CD14-positive monocyte (primary cell): Measurements from ENCODE around the gene TSC22D1. TPM values are rescaled to one million over a fixed set of nuclear protein-coding genes. Genes with fewer than 3 reads are reported as not detected.

ENCODE experiments used
- DNase-seq, 3 donors: peaks; one replicate each; pipeline ENCODE4 v3.0.0-alpha.2; 2011 to 2022
- H2AFZ ChIP-seq: 2 replicates; pipeline ENCODE4 v1.6.0; 2012; ENCODE audit warnings: mild to moderate bottlenecking, low read depth, low read length, inconsistent platforms; ENCODE audit not compliant: insufficient read depth, poor library complexity, severe bottlenecking
- H3K27ac ChIP-seq, 2 donors: 1 replicate in 1 of 2; 2 replicates in 1 of 2; pipeline ENCODE4 v1.5.1; 2012 to 2013; ENCODE audit warnings: low read length in 2 of 2, control low read depth in 1 of 2, inconsistent platforms in 1 of 2, low read depth in 1 of 2, mild to moderate bottlenecking in 1 of 2
- H3K27me3 ChIP-seq, 2 donors: one replicate each; pipeline versions ENCODE4 v1.6.0 to v1.6.1; 2011 to 2013; ENCODE audit warnings: low read length in 2 of 2; ENCODE audit not compliant: control insufficient read depth in 2 of 2, insufficient read depth in 2 of 2
- H3K36me3 ChIP-seq, 2 donors: replicated peaks in 1 of 2; 1 replicate in 1 of 2; 2 replicates in 1 of 2; pipeline versions ENCODE4 v1.5.1 to v1.6.1; 2012 to 2013; ENCODE audit warnings: low read length in 2 of 2, control low read depth in 1 of 2, inconsistent platforms in 1 of 2, mild to moderate bottlenecking in 1 of 2; ENCODE audit not compliant: insufficient read depth in 2 of 2, control insufficient read depth in 1 of 2
- H3K4me1 ChIP-seq, 2 donors: 1 replicate in 1 of 2; 2 replicates in 1 of 2; pipeline versions ENCODE4 v1.5.1 to v1.6.1; 2012 to 2013; ENCODE audit warnings: low read length in 2 of 2, control low read depth in 1 of 2, inconsistent platforms in 1 of 2, mild to moderate bottlenecking in 1 of 2, moderate library complexity in 1 of 2; ENCODE audit not compliant: insufficient read depth in 2 of 2, control insufficient read depth in 1 of 2
- H3K4me2 ChIP-seq: replicated peaks from 2 replicates; pipeline ENCODE3; 2012; ENCODE audit warnings: low read length, moderate library complexity, mild to moderate bottlenecking; ENCODE audit not compliant: poor library complexity, severe bottlenecking; ENCODE audit errors: extremely low read depth
- H3K4me3 ChIP-seq, 3 experiments: fragments of 200-600 bp in 1 of 3; sonication (generic) in 1 of 3; replicated peaks in 1 of 3; 1 replicate in 2 of 3; 2 replicates in 1 of 3; pipeline ENCODE4 v1.5.1; 2011 to 2013; ENCODE audit warnings: low read length in 3 of 3, mild to moderate bottlenecking in 3 of 3, control low read depth in 2 of 3, low read depth in 2 of 3, inconsistent platforms in 1 of 3, moderate library complexity in 1 of 3
- H3K79me2 ChIP-seq: 2 replicates; pipeline ENCODE4 v1.6.0; 2012; ENCODE audit warnings: mild to moderate bottlenecking, control low read depth, inconsistent platforms, low read length, moderate library complexity; ENCODE audit not compliant: insufficient read depth
- H3K9ac ChIP-seq: 2 replicates; pipeline ENCODE4 v1.6.0; 2017; ENCODE audit warnings: low read length, mild to moderate bottlenecking; ENCODE audit not compliant: insufficient read depth, poor library complexity, severe bottlenecking
- H3K9me3 ChIP-seq, 2 donors: replicated peaks in 1 of 2; 1 replicate in 1 of 2; 2 replicates in 1 of 2; pipeline versions ENCODE4 v1.5.1 to v1.6.1; 2012 to 2013; ENCODE audit warnings: low read length in 2 of 2, control low read depth in 1 of 2; ENCODE audit not compliant: control insufficient read depth in 1 of 2, insufficient read depth in 1 of 2
- H4K20me1 ChIP-seq: 2 replicates; pipeline ENCODE4 v1.6.0; 2012; ENCODE audit warnings: mild to moderate bottlenecking, low read length, control low read depth, moderate library complexity; ENCODE audit not compliant: insufficient read depth
- H3K27ac Mint-ChIP-seq, 7 donors: one replicate each; pipeline ENCODE4 v1.8.0; 2020; ENCODE audit warnings: mild to moderate bottlenecking in 7 of 7, mixed read lengths in 7 of 7, moderate library complexity in 6 of 7, inconsistent platforms in 2 of 7
- H3K27me3 Mint-ChIP-seq, 3 donors: one replicate each; pipeline ENCODE4 v1.8.0; 2021 to 2022; ENCODE audit warnings: low read depth in 3 of 3, mild to moderate bottlenecking in 3 of 3, mixed read lengths in 3 of 3, moderate library complexity in 3 of 3, inconsistent platforms in 1 of 3
- H3K36me3 Mint-ChIP-seq, 2 donors: one replicate each; pipeline ENCODE4 v1.8.0; 2020; ENCODE audit warnings: mixed read lengths in 2 of 2, inconsistent platforms in 1 of 2, mild to moderate bottlenecking in 1 of 2
- H3K4me1 Mint-ChIP-seq: one replicate; pipeline ENCODE4 v1.8.0; 2020; ENCODE audit warnings: mild to moderate bottlenecking, mixed read lengths
- H3K4me3 Mint-ChIP-seq, 2 donors: one replicate each; pipeline ENCODE4 v1.8.0; 2020; ENCODE audit warnings: mild to moderate bottlenecking in 2 of 2, mixed read lengths in 2 of 2, moderate library complexity in 1 of 2
- H3K9me3 Mint-ChIP-seq, 7 donors: one replicate each; pipeline ENCODE4 v1.8.0; 2020 to 2022; ENCODE audit warnings: mixed read lengths in 7 of 7, mild to moderate bottlenecking in 6 of 7, moderate library complexity in 6 of 7, inconsistent platforms in 2 of 7
- WGBS: methylation state at CpG from one replicate; pipeline ENCODE4 v1.1.5; 2013; ENCODE audit warnings: missing lambda C conversion rate; ENCODE audit not compliant: insufficient coverage; 5-methylcytosine and 5-hydroxymethylcytosine counted together
- intact Hi-C, 2 donors: fragments of 100-400 bp; cut with micrococcal nuclease; formaldehyde crosslinking; loops; one replicate each; pipeline versions ENCODE4 v1.15.0 to v1.15.1; 2023
- polyA plus RNA-seq, 3 donors: library from polyadenylated mRNA; depleted of rRNA in 1 of 3; unstranded in 2 of 3; stranded (reverse) in 1 of 3; fragments of 300-500 nt in 2 of 3; fragments of >200 nt in 1 of 3; fragmentation: Illumina TruSeq in 2 of 3; gene quantifications; 1 replicate in 2 of 3; 2 replicates in 1 of 3; pipeline ENCODE4 v1.2.3, GENCODE V29; 2012 to 2021
- TF ChIP-seq, protein P1 (sequence below): fragments of 200-600 bp; IDR thresholded peaks from one replicate; pipeline ENCODE4 v1.8.0; 2022; ENCODE audit warnings: antibody characterized with exemption, mild to moderate bottlenecking

Gene TSC22D1
- polyA plus RNA-seq, 3 donors: 1.9 to 10.4 (median 3.1) TPM

- no peak overlapping the region for H3K4me3 ChIP-seq
- no peaks in the 10 kb centered on the region for H3K27me3 ChIP-seq
- Mint-ChIP-seq H3K36me3 (no peaks in the 10 kb centered on the region), H3K27me3 (peaks cover 0 to 2% (median 2%) of the 10 kb centered on the region in 3 donors), H3K9me3 (peaks cover 0 to 6% (median 3%) of the 10 kb centered on the region in 7 donors), H3K4me3 (no peak overlapping the region), H3K4me1 (peaks cover 27% of the 10 kb centered on the region), H3K27ac (peak overlapping the region in 1 of 7 donors; percentile 27)
- no peaks in the 10 kb centered on the region for H3K36me3 ChIP-seq
- intact Hi-C loops: no loop called here
- no peak overlapping the region for H3K4me2 ChIP-seq
- no peak for DNase-seq
- H3K4me1 ChIP-seq: peaks cover 11 to 12% of the 10 kb centered on the region in 2 donors
- no peaks in the 10 kb centered on the region for H3K79me2 ChIP-seq
- no peaks in the 10 kb centered on the region for H3K9me3 ChIP-seq
- no peak overlapping the region for H3K9ac ChIP-seq
- TF ChIP-seq, protein P1, sequence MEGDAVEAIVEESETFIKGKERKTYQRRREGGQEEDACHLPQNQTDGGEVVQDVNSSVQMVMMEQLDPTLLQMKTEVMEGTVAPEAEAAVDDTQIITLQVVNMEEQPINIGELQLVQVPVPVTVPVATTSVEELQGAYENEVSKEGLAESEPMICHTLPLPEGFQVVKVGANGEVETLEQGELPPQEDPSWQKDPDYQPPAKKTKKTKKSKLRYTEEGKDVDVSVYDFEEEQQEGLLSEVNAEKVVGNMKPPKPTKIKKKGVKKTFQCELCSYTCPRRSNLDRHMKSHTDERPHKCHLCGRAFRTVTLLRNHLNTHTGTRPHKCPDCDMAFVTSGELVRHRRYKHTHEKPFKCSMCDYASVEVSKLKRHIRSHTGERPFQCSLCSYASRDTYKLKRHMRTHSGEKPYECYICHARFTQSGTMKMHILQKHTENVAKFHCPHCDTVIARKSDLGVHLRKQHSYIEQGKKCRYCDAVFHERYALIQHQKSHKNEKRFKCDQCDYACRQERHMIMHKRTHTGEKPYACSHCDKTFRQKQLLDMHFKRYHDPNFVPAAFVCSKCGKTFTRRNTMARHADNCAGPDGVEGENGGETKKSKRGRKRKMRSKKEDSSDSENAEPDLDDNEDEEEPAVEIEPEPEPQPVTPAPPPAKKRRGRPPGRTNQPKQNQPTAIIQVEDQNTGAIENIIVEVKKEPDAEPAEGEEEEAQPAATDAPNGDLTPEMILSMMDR: no peak
- no peak overlapping the region for H2AFZ ChIP-seq
- no peak overlapping the region for H3K27ac ChIP-seq
- WGBS: 70% methylated on average over 5 of the region's 8 CpGs
- H4K20me1 ChIP-seq: no peaks in the 10 kb centered on the region
Measured at GRCh38 chr13:44417446-44417845, 158.7 kb downstream of the TSC22D1 start.

DNA sequence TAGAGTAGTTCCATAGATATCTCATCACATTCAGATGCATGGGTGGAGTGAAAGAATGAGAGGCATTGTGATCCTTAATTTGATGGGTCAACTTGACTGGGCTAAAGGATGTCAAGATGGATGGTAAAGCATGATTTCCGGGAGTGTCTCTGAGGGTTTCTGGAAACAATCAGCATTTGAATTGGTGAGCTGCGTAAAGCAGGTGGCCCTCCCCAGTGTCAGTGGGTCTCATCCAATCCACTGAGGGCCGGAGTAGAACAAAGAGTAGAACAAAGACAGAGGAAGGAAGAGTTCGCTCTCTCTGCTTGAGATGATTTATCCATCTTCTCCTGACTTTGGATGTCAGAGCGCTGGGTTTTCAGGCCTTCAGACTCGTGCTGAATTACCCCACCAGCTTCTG lies 159.4 kb downstream of the TSC22D1 start:
- intact Hi-C loops: no loop called here
- Mint-ChIP-seq H3K4me1 (peaks cover 33% of the 10 kb centered on the region), H3K4me3 (no peak overlapping the region), H3K36me3 (no peaks in the 10 kb centered on the region), H3K27me3 (peaks cover 1 to 2% (median 2%) of the 10 kb centered on the region in 3 donors), H3K27ac (peak overlapping the region in 1 of 7 donors; percentile 32), H3K9me3 (peaks cover 0 to 7% (median 3%) of the 10 kb centered on the region in 7 donors)
- 85% methylated on average over 5 of the region's 6 CpGs for WGBS
- Histone ChIP-seq H3K27ac (no peak overlapping the region), H3K4me3 (peak overlapping the region in 1 of 3 experiments; percentile 41), H3K9me3 (no peaks in the 10 kb centered on the region), H3K36me3 (no peaks in the 10 kb centered on the region), H3K4me2 (no peak overlapping the region), H2AFZ (peak overlapping the region; percentile 61), H3K4me1 (peaks cover 12% of the 10 kb centered on the region in 2 donors), H3K79me2 (no peaks in the 10 kb centered on the region), H3K27me3 (no peaks in the 10 kb centered on the region), H4K20me1 (no peaks in the 10 kb centered on the region), H3K9ac (no peak overlapping the region)
- TF ChIP-seq, protein P1: no peak
- no peak for DNase-seq
